BLaER1 (cell line): ENCODE results near the gene GLCE.

Experiments used
- H3K27ac ChIP-seq: shearing (Covaris generic); formaldehyde crosslinking; 2 replicates; pipeline ENCODE4 v1.8.1; 2022
- H3K27me3 ChIP-seq: shearing (Covaris generic); formaldehyde crosslinking; 2 replicates; pipeline ENCODE4 v1.8.1; 2022
- H3K36me3 ChIP-seq: shearing (Covaris generic); formaldehyde crosslinking; 2 replicates; pipeline ENCODE4 v1.8.1; 2022
- H3K4me1 ChIP-seq: shearing (Covaris generic); formaldehyde crosslinking; 2 replicates; pipeline ENCODE4 v1.8.1; 2022
- H3K4me2 ChIP-seq: shearing (Covaris generic); formaldehyde crosslinking; 2 replicates; pipeline ENCODE4 v1.8.1; 2022
- H3K4me3 ChIP-seq: shearing (Covaris generic); formaldehyde crosslinking; 2 replicates; pipeline ENCODE4 v1.8.1; 2022
- H3K9ac ChIP-seq: shearing (Covaris generic); formaldehyde crosslinking; 2 replicates; pipeline ENCODE4 v1.8.1; 2022
- H3K9me3 ChIP-seq: shearing (Covaris generic); formaldehyde crosslinking; 2 replicates; pipeline ENCODE4 v1.8.1; 2022
- H4K20me1 ChIP-seq: shearing (Covaris generic); formaldehyde crosslinking; 2 replicates; pipeline ENCODE4 v1.8.1; 2022
- Cebpa-rat ChIP-seq: shearing (Covaris generic); IDR thresholded peaks from 2 replicates; pipeline ENCODE4 v1.8.1; 2022

The GLCE gene

DNA sequence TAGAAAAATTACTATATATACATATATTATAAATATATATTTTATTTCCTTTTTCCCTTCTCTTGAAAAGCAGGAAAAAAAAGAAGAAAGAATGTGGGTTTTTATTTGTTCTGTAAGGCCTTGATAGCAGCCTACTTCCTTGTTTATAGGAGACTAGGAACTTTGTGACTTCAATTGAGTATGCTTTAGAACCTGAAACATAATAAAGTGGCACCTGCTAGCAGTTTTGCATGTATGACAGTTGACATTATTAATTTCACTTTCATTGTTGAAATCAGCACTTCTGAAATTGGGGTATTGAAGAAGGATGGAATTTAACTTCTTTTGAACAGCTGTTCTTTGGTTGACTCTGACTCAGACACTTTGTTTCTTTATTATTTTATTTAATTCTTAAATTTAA, 56.9 kb downstream of the GLCE start:
- H3K9ac ChIP-seq, result no peak overlapping the region
- no peaks in the 10 kb centered on the region for H4K20me1 ChIP-seq
- peaks cover 18% of the 10 kb centered on the region for H3K9me3 ChIP-seq
- H3K4me1 ChIP-seq, result no peaks in the 10 kb centered on the region
- no peaks in the 10 kb centered on the region for H3K27me3 ChIP-seq
- H3K4me3 ChIP-seq, result no peak overlapping the region
- H3K27ac ChIP-seq, result no peak overlapping the region
- peaks cover 5% of the 10 kb centered on the region for H3K36me3 ChIP-seq
- H3K4me2 ChIP-seq, result no peak overlapping the region
- TF ChIP-seq Cebpa-rat, result no peak

DNA sequence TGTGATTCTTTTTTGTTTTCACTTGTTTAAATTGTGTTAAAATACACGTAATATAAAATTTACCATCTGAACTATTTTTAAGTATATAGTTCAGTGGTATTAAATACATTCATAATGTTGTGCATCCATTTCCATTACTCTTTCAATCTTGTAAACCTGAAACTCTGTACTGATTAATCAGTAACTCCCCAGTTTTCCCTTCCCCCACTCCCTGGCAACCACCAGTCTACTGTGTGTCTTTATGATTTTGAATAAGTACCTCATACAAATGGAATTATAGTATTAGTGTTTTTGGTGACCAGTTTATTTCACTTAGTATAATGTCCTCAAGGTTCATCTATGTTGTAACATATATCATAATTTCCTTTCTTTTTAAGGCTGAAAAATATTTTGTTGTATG, 59.3 kb downstream of the GLCE start:
- H3K36me3 ChIP-seq, result peaks cover 6% of the 10 kb centered on the region
- H4K20me1 ChIP-seq, result no peaks in the 10 kb centered on the region
- no peak for TF ChIP-seq Cebpa-rat
- peaks cover 29% of the 10 kb centered on the region for H3K9me3 ChIP-seq
- H3K4me2 ChIP-seq, result no peak overlapping the region
- H3K4me3 ChIP-seq, result no peak overlapping the region
- no peak overlapping the region for H3K9ac ChIP-seq
- no peak overlapping the region for H3K27ac ChIP-seq
- no peaks in the 10 kb centered on the region for H3K27me3 ChIP-seq
- no peaks in the 10 kb centered on the region for H3K4me1 ChIP-seq

DNA sequence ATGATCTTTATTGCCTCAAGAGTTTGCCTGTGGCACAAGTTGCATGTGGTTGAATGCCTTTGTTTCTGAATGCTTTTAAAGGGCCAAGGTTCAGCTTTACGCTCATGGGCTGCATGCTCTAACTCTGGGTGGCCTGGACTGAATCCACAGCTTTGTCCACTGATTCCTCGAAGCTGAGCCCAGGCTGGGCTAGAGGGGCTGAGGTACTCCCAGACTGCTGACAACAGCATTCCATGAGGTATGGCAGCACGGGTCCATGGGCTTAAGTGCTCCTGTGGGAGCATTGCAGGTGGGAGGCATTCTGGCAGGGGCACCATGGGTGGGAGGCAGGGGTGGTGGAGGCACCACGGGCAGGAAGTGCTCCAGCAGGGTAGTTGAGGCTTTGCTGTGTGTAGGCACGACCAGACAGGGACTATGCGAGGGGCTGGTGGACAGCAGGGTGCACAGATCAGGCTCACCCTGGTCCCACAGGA, 61.6 kb downstream of the GLCE start:
- Histone ChIP-seq H3K27ac (no peak overlapping the region), H3K9me3 (peaks cover 29% of the 10 kb centered on the region), H4K20me1 (no peaks in the 10 kb centered on the region), H3K4me2 (no peak overlapping the region), H3K27me3 (no peaks in the 10 kb centered on the region), H3K36me3 (peaks cover 6% of the 10 kb centered on the region), H3K9ac (no peak overlapping the region), H3K4me3 (no peak overlapping the region), H3K4me1 (no peaks in the 10 kb centered on the region)
- TF ChIP-seq Cebpa-rat, result no peak

DNA sequence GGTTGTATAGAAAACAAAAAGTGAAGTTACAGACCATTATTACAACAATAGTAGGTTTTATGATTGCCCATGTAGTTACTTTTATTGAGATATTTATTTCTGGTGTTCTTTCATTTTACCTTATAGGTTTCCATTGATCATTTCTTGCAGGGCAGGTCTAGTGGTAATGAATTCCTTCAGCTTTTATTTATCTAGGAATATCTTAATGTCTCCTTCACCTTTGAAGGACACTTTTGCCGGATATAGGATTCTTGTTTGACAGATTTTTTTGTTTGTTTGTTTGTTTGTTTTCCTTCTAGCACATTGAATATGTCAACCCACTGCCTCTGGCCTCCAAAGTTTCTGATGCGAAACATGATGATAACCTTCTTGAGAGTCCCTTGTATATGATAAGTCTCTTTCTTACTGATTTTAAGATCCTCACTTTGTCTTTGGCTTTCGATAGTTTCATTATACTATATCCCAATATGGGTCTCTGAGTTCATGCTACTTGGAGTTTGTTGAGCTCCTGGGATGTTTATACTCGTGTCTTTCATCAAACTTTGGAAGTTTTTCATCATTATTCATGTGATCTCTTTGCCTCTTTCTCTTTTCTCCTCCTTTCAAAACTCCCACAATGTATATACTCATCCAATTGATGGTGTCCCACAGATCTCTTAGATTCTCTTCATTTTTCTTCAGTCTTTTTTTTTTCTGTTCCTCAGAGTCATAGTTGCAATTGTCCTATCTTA, 62.8 kb downstream of the GLCE start:
- H3K4me3 ChIP-seq, result no peak overlapping the region
- TF ChIP-seq Cebpa-rat, result no peak
- H3K9me3 ChIP-seq, result peaks cover 23% of the 10 kb centered on the region
- no peaks in the 10 kb centered on the region for H3K4me1 ChIP-seq
- no peaks in the 10 kb centered on the region for H4K20me1 ChIP-seq
- H3K36me3 ChIP-seq, result peaks cover 6% of the 10 kb centered on the region
- H3K27me3 ChIP-seq, result no peaks in the 10 kb centered on the region
- no peak overlapping the region for H3K9ac ChIP-seq
- H3K27ac ChIP-seq, result no peak overlapping the region
- H3K4me2 ChIP-seq, result no peak overlapping the region

DNA sequence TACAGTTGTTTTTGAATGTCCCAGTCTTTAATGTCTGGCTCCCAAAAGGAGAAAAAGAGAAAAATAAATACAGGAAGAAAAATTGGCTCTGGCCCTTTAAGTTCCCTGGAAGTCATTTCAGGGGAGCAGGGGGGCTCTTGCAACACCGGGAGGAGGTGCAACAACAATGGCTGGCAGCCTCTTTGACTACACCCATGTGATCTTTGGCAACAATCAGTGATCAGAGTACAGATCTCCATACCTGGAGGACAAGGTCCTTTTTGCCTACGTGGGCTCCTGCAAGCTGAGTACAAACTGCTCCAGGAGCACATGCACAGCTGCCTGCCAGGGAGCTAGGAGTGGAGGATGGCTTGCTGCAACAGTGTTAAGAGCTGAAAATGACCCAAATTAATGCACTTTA, 63.9 kb downstream of the GLCE start:
- no peak for TF ChIP-seq Cebpa-rat
- Histone ChIP-seq H4K20me1 (no peaks in the 10 kb centered on the region), H3K4me3 (no peak overlapping the region), H3K4me2 (no peak overlapping the region), H3K4me1 (no peaks in the 10 kb centered on the region), H3K27me3 (no peaks in the 10 kb centered on the region), H3K9me3 (peaks cover 20% of the 10 kb centered on the region), H3K27ac (no peak overlapping the region), H3K9ac (no peak overlapping the region), H3K36me3 (peaks cover 6% of the 10 kb centered on the region)

DNA sequence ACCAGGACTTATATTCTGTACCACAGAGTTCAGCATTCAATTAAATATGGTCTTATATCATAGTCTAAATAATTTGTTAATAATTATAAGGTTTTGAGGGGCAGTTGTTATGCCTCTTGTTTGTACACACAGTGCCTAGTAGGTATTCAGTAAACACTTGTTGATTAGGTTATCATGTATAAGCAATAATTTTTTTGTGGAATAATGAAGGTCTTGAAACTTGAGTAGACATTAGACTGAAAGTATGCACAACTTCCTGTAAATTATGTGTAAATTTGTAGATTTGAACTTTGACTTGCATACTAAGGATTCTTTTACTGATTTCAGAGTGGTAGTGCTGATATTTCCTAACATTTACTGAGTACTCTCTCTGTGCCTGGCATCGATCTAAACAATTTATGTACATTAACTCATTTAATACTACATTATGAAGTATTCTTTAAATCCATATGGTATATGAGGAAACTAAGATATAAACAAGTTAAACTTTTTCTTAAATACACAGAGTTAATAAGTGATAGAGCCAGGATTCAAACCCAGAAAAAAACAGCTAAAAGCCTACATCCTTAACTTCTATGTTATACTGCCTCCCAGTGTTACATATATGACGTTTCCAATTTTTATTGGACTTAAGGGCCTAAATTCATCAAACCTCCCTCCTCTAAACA, 65.1 kb downstream of the GLCE start:
- TF ChIP-seq Cebpa-rat, result no peak
- H3K4me2 ChIP-seq, result no peak overlapping the region
- H3K9me3 ChIP-seq, result peaks cover 23% of the 10 kb centered on the region
- no peak overlapping the region for H3K4me3 ChIP-seq
- peaks cover 9% of the 10 kb centered on the region for H3K36me3 ChIP-seq
- no peaks in the 10 kb centered on the region for H4K20me1 ChIP-seq
- H3K27me3 ChIP-seq, result no peaks in the 10 kb centered on the region
- H3K27ac ChIP-seq, result no peak overlapping the region
- H3K4me1 ChIP-seq, result no peaks in the 10 kb centered on the region
- no peak overlapping the region for H3K9ac ChIP-seq

DNA sequence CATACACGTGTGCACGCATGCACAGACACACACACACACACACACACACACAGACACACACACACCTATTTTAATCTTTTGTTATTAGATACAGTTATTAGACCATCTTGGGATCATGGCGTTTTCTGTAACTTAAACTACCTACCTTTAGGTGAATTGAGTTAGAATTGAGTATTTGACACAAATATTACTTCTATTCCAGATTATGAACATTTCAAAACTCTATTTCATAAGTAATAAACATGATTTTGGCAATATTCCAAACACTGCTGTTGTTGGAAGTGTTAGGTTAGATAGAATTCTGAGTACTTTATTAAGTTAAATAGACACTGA, 65.6 kb downstream of the GLCE start:
- H3K27me3 ChIP-seq, result no peaks in the 10 kb centered on the region
- H3K4me3 ChIP-seq, result no peak overlapping the region
- peaks cover 9% of the 10 kb centered on the region for H3K36me3 ChIP-seq
- no peaks in the 10 kb centered on the region for H3K4me1 ChIP-seq
- TF ChIP-seq Cebpa-rat, result no peak
- no peak overlapping the region for H3K4me2 ChIP-seq
- no peak overlapping the region for H3K27ac ChIP-seq
- no peak overlapping the region for H3K9ac ChIP-seq
- peaks cover 23% of the 10 kb centered on the region for H3K9me3 ChIP-seq
- H4K20me1 ChIP-seq, result no peaks in the 10 kb centered on the region

DNA sequence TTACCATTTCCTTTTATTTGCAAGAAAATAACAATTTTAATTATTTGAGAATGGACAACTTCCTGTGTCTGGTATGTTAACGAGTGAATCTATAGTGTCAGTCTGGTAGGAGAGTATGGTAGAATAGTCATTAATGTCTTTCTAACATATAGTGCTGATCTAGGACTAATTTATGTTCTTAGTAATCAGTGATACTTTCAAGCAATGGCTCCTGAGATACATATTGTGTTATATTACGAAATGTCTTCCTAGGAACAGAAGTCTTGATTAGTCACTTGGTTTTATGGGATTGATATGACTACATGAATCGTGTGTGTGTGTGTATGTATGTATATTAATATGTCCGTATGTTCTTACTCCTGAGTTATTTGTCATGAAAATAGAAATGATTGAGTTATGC, 71.7 kb downstream of the GLCE start:
- TF ChIP-seq Cebpa-rat, result no peak
- Histone ChIP-seq H4K20me1 (no peaks in the 10 kb centered on the region), H3K9ac (no peak overlapping the region), H3K27me3 (no peaks in the 10 kb centered on the region), H3K9me3 (0 out of 2 replicates have a peak, but pooled peaks cover 3% of the 10 kb centered on the region), H3K27ac (no peak overlapping the region), H3K36me3 (0 out of 2 replicates have a peak, but pooled peaks cover 3% of the 10 kb centered on the region), H3K4me3 (no peak overlapping the region), H3K4me1 (no peaks in the 10 kb centered on the region), H3K4me2 (no peak overlapping the region)

DNA sequence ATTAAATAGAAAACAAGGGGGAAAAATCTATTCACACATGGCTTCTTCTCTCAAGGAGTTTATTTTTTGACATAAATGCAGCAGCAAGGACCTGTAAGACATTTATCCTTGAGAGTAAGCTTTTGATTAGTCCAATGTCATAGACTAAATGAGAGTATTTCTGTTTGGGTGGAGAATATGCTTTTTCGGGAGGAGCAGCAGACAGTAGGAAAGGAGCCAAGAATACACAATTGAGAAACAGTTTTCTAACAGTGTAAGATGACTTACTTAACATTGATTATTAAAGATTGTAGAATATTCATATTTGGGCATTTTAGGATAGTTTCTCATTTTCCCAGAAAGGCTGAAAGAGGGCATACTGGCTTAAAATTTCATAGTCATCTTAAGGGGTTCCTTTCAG, 72.3 kb downstream of the GLCE start:
- H4K20me1 ChIP-seq, result no peaks in the 10 kb centered on the region
- H3K27ac ChIP-seq, result no peak overlapping the region
- H3K4me1 ChIP-seq, result no peaks in the 10 kb centered on the region
- no peak overlapping the region for H3K4me2 ChIP-seq
- H3K4me3 ChIP-seq, result no peak overlapping the region
- H3K9ac ChIP-seq, result no peak overlapping the region
- no peak for TF ChIP-seq Cebpa-rat
- 0 out of 2 replicates have a peak, but pooled peaks cover 3% of the 10 kb centered on the region for H3K9me3 ChIP-seq
- H3K27me3 ChIP-seq, result no peaks in the 10 kb centered on the region
- 0 out of 2 replicates have a peak, but pooled peaks cover 3% of the 10 kb centered on the region for H3K36me3 ChIP-seq

DNA sequence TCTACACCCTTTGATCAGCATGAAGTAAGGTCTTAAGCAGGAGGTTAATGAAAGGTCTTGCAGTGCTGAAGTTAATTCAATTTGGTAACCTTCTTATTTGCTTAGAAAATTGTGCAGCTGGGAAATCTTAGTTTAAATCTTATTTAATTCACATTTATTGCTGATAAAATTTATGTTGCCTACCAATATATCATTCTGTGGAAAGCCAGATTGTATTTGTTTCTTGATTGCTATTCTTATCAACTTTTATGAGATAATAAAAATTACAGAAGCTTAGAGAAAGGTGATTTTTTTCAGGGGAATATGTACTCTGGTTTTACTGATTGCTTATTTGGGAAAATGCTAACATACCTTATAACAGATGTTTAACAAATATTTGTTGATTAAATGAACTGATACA, 74.2 kb downstream of the GLCE start:
- TF ChIP-seq Cebpa-rat, result no peak
- Histone ChIP-seq H3K4me3 (no peak overlapping the region), H3K36me3 (0 out of 2 replicates have a peak, but pooled peaks cover 7% of the 10 kb centered on the region), H4K20me1 (no peaks in the 10 kb centered on the region), H3K27me3 (no peaks in the 10 kb centered on the region), H3K27ac (no peak overlapping the region), H3K4me1 (no peaks in the 10 kb centered on the region), H3K9me3 (peaks cover 9% of the 10 kb centered on the region; the same call in 1 of the 2 replicates), H3K4me2 (no peak overlapping the region), H3K9ac (no peak overlapping the region)
